HG03103 (cell line): ENCODE results near the gene CDH11.

Experiments
- ATAC-seq: cut with Tn5 transposase; IDR thresholded peaks from one replicate; pipeline ENCODE4 v1.9.1; 2021; ENCODE audit warnings: low read depth; ENCODE audit not compliant: unreplicated experiment

CDH11 gene

DNA sequence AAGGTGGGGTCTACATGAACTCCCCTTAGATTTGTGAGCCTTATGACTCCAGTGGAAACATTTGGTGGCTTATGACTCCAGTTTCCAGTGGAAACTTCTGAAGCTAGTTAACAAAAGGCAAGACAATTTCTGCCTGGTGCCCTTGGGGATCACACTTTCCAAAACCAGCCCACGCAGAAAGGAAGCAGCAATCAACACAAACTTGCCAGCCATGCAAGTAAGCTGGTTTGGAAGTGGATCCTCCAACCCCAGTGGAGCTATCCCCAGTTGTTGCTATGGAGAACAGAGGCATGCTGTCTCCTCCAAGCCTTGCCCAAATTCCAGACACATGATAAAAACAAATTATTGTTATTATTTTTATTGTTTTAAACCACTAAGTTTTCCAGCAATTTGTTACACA is 130.9 kb downstream of the CDH11 start:
- ATAC-seq = no peak

DNA sequence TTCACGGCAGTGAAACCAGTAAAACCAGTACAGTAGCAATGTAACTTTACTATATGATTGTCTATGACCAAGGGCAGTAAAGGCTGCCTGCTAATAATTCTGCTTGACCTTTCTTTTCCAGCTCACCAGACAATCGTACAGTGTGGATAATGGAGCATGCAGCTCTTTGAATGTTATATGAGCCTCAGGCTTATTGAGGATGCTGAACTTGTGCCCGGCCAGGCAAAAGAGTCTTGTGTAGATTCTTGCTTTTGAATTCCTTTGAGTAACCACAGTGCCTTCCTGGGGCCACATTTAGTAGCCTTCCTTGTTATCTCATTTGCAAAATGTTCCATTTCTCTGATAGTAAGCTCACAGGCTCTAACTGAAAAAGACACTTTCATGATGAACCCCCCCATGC is 131.8 kb downstream of the CDH11 start:
- no peak for ATAC-seq

DNA sequence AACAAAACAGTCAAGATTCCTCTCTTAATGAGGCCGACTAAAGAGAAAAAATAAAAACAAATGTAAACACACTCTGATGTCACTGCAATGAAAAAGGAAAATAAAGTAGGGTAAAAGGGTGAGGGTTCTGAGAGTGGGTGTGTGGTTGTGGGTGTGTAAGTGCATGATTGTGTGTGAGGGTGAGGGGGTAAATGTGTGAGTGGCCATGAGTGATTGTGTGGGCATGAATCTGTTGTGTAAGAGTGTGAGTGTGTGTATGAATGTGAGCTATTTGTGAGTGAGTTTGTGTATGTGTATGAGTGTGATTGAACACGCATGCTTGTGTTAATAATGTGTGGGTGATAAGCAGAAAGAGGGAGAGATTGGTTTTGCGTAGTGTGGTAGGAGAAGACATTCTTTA is 132.8 kb downstream of the CDH11 start:
- ATAC-seq = no peak

- ATAC-seq = no peak
Observed at GRCh38 chr16:64983963-64984362, 137.9 kb downstream of the CDH11 start.

DNA sequence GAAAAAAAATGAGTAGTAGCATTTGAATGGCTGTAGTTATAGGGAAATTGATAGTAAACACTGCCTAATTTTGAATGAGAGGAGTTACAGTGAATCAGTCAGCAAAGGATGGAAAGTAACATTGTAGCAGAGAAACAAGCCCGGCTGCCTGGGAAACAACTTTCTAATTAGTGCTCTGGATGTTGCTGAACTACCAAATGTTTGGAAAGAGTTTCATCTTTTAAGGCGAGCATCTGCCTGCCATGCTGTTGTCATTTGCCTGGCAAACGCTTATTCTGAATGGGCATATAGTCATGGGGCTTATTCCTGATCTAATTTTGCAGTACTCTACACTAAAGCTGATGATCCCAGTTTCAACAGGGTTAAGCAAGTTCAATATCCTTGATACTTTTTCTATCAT is 138.6 kb downstream of the CDH11 start:
- no peak for ATAC-seq

GRCh38 chr16:64982581-64982980 is 139.3 kb downstream of the CDH11 start:
- ATAC-seq = no peak

- no peak for ATAC-seq
Observed at GRCh38 chr16:64981568-64982281, 140.1 kb downstream of the CDH11 start.

DNA sequence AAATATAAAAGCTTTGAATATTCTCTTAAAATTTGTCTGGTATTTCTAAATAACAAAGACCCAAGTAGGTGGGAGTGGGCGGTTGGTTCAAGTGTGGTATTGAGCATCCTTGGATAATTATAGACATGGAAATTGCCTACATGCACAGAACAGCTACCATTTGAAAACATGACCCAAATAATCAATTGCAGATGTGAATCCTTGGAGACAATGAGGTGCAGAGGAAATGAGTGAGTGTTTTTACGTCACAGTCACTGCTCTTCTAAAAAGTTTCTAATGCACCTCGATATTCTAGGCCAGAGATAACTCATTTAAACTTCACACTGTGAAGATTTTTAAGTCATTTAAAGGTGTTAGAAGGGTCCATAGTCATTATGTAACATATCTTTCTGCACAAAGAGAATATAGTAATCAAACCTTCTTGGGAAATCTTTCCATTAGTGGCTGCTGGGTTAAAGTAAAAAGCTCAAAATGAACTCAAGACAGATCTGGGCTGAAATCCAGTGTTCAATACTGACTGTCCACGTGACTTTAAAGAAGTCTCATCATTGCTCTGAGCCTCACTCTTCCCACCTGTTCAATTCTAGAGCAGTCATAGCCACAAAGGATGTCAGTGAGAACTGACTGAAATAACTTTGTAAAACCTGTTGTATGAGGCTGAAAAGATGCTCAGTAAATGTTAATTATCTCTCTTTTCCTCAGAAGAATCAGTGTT is 144.5 kb downstream of the CDH11 start:
- ATAC-seq = no peak

DNA sequence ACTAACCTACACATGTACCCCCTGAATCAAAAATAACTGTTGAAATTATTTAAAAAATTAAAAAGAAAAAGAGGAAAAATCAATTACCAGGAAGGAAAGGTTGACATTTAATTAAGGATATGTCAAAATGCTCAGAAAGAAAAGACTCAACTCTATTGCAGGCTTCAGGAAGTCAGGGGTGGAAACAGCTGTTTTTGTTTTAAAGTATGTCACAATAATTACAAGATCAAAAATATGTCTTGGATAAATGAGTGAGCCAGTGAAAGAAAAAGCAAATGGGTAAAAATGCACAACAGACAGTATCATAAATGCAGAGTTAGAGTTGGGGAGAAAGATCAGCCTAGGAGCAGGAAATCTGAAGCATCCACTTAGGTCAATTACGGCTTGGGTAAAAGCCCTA is 146.0 kb downstream of the CDH11 start:
- no peak for ATAC-seq

DNA sequence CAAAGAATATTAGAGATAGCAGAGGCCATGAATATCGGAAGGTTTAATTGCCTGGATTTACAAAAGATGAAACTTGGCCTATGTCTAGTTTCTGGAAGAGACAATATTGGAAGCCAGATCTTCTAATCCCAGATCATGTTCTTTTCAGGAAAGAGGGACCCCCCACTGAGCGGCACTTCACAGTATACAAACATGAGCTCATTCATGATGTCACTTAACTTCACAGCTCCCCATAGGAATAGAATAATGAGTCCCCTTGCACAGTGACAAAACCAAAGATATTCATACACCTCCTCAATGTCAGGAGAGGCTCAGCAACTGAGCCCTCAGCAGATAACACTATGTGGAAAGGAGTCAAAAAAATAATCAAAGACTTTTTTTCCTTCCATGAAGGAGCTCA is 147.5 kb downstream of the CDH11 start:
- no peak for ATAC-seq

DNA sequence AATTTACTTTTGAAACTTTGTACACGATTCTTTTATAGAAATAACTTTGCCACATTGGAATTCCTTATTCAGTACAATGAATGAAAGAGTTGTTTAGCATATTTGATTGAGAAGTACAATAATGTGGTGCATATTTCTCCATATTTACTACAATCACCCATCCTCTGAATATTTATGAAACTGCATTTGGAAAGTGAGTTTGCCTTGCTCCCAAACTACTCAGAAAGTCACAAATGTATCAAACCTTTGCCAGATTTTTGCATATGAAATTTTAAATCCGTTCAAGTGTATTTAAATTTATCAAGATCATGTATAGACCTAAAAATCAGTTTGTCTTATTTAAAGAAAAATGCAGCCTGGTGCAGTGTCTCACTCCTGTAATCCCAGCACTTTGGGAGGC is 148.7 kb downstream of the CDH11 start:
- ATAC-seq = no peak

- ATAC-seq = no peak
Observed at GRCh38 chr16:64971171-64971570, 150.7 kb downstream of the CDH11 start.

DNA sequence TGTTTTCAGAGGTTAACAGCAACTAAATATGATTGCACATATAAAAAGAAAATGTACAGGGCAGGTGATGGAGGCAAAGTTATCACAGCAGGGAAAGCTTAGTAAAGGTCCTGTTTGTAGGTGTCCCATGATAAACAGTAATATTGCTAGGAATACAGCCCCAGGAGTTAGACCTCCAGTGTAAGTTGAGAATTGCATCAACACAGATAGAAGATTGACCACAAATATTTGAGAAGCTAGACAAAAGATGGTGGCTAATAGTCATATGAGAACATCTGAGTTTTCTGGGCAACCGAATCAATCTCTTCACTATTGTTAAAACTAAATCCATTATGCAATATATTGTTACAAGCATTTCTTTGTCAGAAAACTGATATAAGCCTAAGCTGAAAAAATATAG is 152.6 kb downstream of the CDH11 start:
- no peak for ATAC-seq

GRCh38 chr16:64968539-64968938 is 153.3 kb downstream of the CDH11 start:
- ATAC-seq = no peak

GRCh38 chr16:64964126-64964540 is 157.7 kb downstream of the CDH11 start:
- ATAC-seq = no peak

DNA sequence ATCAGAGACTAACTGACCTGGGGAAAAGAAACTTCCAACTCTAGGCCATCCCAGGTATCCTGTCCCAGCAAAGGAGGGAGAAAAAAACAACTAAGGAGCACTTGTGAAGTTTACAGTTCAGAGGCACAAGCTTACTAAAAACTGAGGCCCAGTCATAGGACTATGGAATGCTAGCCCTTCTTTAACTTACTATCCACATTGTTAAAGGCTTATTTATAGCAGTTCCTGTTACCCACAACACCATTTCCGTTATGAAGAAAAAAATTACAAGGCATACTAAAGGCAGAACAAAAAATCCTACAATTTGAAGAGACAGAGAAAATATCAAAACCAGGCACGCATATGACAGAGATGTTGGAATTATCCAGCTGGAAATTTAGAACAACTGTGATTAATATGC is 159.1 kb downstream of the CDH11 start:
- no peak for ATAC-seq

- ATAC-seq = no peak
Observed at GRCh38 chr16:64957246-64957645, 164.6 kb downstream of the CDH11 start.

GRCh38 chr16:64952177-64952576 is 169.7 kb downstream of the CDH11 start:
- ATAC-seq = no peak

DNA sequence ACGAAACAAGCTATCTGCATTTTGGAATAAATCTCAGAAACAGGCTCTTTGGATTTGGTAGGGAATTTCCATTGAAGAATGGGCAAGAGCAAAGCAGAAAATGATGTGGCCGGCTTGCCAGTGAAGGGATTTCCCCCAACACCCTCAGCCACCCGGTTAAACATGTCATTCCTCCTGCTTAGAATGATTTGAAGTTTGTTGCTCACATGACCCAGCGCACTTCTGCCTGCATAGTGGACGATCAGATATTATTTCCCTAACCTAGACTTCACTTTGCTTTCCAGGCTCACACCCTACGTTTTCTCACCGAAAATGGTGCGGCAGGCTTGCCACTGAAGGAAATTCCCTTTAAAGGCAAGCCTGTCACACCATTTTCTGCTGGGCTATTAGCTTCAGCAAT is 170.7 kb downstream of the CDH11 start:
- no peak for ATAC-seq

GRCh38 chr16:64950731-64951130 is 171.1 kb downstream of the CDH11 start:
- ATAC-seq = no peak

DNA sequence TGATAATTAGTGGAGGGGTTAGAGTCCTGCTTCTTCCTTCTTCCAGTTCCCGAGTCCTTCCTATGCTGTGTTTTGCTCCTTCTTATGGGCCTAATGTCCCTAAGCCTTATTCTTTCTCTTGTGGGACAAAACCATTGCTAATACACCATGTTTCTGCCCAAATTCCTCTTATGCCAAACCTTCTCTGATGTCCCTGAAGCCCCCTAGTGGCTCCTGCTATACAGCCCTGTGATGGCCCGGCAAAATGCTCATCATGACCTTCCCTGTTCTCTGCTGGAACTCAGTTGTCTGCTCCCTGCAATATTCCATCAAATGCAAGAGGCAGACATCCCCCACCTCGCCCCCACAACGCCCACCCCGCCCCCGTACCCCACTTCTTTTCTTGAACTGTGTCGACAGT is 171.6 kb downstream of the CDH11 start:
- no peak for ATAC-seq

DNA sequence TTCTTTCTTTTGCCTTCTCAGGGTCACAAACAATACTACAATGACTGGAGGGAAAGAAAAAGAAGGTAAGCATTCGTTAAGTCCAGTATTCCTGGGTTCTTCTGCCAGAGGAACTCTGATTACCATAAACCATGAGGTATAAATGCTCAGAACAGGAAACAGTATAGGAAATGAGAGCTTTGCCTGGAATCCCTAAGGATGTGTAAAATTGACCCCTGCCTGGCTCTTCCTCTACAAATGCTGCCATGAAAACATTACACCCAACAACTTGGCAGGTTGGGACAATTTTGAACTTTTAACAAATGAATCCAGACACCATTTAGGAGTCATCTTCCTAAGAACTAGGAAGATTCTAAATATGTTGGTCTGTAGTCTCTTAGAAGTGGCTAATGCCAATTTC is 173.8 kb downstream of the CDH11 start:
- no peak for ATAC-seq
